GM20000 (cell line): ENCODE results near the gene P3R3URF.

Source experiments
- DNase-seq: peaks from one replicate; pipeline ENCODE4 v3.0.0; 2012; ENCODE audit warnings: low spot score
- TF ChIP-seq, protein P1 (sequence below): IDR thresholded peaks from 2 replicates; pipeline ENCODE4 v1.5.1; 2012; ENCODE audit warnings: mild to moderate bottlenecking, control low read depth; ENCODE audit errors: extremely low read depth, missing control alignments

The P3R3URF gene

GRCh38 chr1:46180082-46180616 is 3.9 kb upstream of the P3R3URF start:
- TF ChIP-seq, protein P1, sequence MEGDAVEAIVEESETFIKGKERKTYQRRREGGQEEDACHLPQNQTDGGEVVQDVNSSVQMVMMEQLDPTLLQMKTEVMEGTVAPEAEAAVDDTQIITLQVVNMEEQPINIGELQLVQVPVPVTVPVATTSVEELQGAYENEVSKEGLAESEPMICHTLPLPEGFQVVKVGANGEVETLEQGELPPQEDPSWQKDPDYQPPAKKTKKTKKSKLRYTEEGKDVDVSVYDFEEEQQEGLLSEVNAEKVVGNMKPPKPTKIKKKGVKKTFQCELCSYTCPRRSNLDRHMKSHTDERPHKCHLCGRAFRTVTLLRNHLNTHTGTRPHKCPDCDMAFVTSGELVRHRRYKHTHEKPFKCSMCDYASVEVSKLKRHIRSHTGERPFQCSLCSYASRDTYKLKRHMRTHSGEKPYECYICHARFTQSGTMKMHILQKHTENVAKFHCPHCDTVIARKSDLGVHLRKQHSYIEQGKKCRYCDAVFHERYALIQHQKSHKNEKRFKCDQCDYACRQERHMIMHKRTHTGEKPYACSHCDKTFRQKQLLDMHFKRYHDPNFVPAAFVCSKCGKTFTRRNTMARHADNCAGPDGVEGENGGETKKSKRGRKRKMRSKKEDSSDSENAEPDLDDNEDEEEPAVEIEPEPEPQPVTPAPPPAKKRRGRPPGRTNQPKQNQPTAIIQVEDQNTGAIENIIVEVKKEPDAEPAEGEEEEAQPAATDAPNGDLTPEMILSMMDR: no peak
- DNase-seq: no peak

DNA sequence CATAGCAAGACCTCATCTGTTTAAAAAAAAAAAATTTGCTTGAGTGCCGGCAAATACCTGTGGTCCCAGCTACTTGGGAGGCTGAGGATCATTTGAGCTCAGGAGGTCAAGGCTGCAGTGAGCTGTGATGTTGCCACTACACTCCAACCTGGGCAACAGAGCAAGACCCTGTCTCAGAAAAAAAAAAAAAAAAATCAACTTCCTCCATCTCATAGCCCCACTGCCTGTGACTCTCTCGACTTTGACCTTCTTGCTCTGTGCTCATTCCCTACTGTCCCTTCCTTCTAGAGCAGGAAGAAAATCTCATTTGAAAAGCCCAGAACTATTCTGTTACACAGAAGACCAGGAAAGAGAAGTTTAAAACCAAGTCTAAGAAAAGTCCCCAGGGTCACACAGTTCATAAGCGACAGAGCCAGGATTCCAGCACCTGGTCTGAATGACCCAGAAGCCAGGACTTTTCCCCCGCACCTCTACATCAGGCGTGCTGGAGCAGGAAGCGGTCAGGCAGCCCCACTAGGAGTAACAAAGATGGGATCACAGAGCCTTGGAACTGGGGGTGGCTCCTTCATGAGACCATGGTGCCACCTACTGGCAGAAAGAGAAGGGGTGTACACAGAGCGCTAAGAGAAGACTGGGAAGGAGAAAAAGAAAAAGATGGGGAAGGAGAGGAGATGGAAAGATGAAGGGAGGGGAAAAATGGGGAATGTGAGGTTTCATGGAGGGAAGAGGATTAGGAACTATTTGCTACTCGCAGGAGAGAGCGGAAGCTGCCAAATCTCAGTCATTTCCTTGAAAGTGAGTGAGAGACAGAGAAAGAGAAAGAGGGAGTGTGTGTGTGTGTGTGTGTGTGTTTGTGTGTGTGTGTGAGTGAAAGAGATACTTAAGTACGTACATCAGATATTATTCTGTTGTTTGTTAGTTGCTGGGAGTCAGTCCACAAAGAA is 3.1 kb upstream of the P3R3URF start:
- peak; percentile 81 for DNase-seq

GRCh38 chr1:46175243-46175642 is 1.0 kb downstream of the P3R3URF start:
- no peak for DNase-seq
- TF ChIP-seq, protein P1: no peak

More for the DNA sequence above, 3.1 kb upstream of the P3R3URF start:
- TF ChIP-seq, protein P1: peak; percentile 85

GRCh38 chr1:46174448-46175231 is 1.6 kb downstream of the P3R3URF start, which contains the start of gene TSPAN1:
TSS of gene TSPAN1 (plus strand) at chr1:46175087. CDS start at chr1:46181108, 6,021 bp downstream.
- DNase-seq: no peak
- TF ChIP-seq, protein P1: no peak

- no peak for DNase-seq
These were observed 2.9 kb downstream of the P3R3URF start for GRCh38 chr1:46173361-46173856.

DNA sequence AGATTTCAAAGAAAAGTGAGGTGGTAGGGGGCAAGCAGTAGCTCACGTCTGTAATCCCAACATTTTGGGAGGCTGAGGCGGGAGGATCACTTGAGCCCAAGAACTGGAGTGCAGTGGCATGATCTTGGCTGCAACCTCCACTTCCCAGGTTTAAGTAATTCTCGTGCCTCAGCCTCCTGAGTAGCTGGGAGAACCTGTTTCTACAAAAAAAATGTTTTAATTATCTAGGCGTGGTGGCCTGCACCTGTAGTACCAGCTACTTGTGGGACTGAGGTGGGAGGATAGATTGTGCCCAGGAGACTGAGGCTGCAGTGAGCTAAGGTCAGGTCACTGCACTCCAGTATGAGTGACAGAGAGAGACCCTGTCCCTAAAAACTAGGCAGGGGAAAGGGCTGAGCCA is 4.0 kb downstream of the P3R3URF start:
- TF ChIP-seq, protein P1: no peak

More at GRCh38 chr1:46173361-46173856, 2.9 kb downstream of the P3R3URF start:
- TF ChIP-seq, protein P1: no peak

More for the DNA sequence above, 4.0 kb downstream of the P3R3URF start:
- no peak for DNase-seq
